HepG2 (cell line): ENCODE results near the gene TMEM134. TPM values are rescaled to one million over a fixed set of nuclear protein-coding genes. Genes with fewer than 3 reads are reported as not detected.

Source experiments
- ATAC-seq: fragments of 200-7000 bp; cut with Tn5 transposase; 3 replicates; pipeline ENCODE4 v1.9.1; 2020; ENCODE audit warnings: mild to moderate bottlenecking, moderate library complexity
- BruUV-seq: library from RNA; stranded (reverse); fragments of 400-500 nt; replicated peaks from 2 replicates; lab custom pipeline; 2021; lab: Mats Ljungman, UMichigan
- CTCF ChIA-PET: fragments of 300-600 bp; formaldehyde crosslinking; extraction: SDS; loops from one replicate; lab custom pipeline; 2021; ENCODE audit warnings: low total read pairs, inconsistent platforms, low intra/inter-chr PET ratio; lab: Yijun Ruan, JAX
- POLR2A ChIA-PET: fragments of 350-600 bp; sonication (Branson Sonifier 250); formaldehyde crosslinking; loops from one replicate; lab custom pipeline; 2020; ENCODE audit warnings: antibody characterized with exemption, inconsistent platforms; lab: Yijun Ruan, JAX
- DNase-seq: peaks from one replicate; pipeline ENCODE4 v3.0.0-alpha.2; 2015; ENCODE audit warnings: low spot score
- FAIRE-seq: peaks from 3 replicates; lab custom pipeline; 2011; peaks lifted over from hg19 to GRCh38; lab: Jason Lieb, UNC
- H2AFZ ChIP-seq: one replicate; pipeline ENCODE4 v1.6.1; 2011; ENCODE audit warnings: low read length, inconsistent platforms
- H3K27ac ChIP-seq: fragments of 300-600 bp; 3 replicates; pipeline ENCODE4 v1.8.0; 2011; ENCODE audit warnings: mixed run types, mild to moderate bottlenecking, mixed read lengths, low read length, inconsistent platforms; ENCODE audit not compliant: insufficient read depth; ENCODE audit errors: extremely low read length
- H3K27me3 ChIP-seq, 2 experiments: fragments of 200-600 bp in 1 of 2; 2 replicates in 1 of 2; 3 replicates in 1 of 2; pipeline versions ENCODE4 v1.6.0 to v1.8.0; 2011; ENCODE audit warnings: low read length in 2 of 2, mild to moderate bottlenecking in 2 of 2, moderate library complexity in 2 of 2, inconsistent platforms in 1 of 2; ENCODE audit not compliant: insufficient read depth in 2 of 2, control insufficient read depth in 1 of 2
- H3K36me3 ChIP-seq, 2 experiments: fragments of 200-600 bp in 1 of 2; replicated peaks in 1 of 2; 2 replicates in 1 of 2; 3 replicates in 1 of 2; pipeline versions ENCODE4 v1.5.1 to v1.8.0; 2011; ENCODE audit warnings: low read length in 2 of 2, inconsistent platforms in 1 of 2; ENCODE audit not compliant: insufficient read depth in 2 of 2, control insufficient read depth in 1 of 2
- H3K4me1 ChIP-seq: 2 replicates; pipeline ENCODE4 v1.5.1; 2012; ENCODE audit warnings: low read length, inconsistent platforms; ENCODE audit not compliant: insufficient read depth
- H3K4me2 ChIP-seq: 2 replicates; pipeline ENCODE4 v1.6.0; 2011; ENCODE audit warnings: low read depth, low read length, inconsistent platforms
- H3K4me3 ChIP-seq, 3 experiments: fragments of 200-600 bp in 1 of 3; sonication (generic), shearing (Covaris generic) in 1 of 3; replicated peaks in 1 of 3; 2 replicates each; pipeline ENCODE4 v1.5.1; 2011 to 2016; ENCODE audit warnings: low read length in 3 of 3, inconsistent platforms in 2 of 3, low read depth in 2 of 3, mild to moderate bottlenecking in 2 of 3, control low read depth in 1 of 3, mixed read lengths in 1 of 3; ENCODE audit not compliant: insufficient read depth in 1 of 3
- H3K79me2 ChIP-seq: one replicate; pipeline ENCODE4 v1.6.1; 2011; ENCODE audit warnings: low read length, inconsistent platforms; ENCODE audit not compliant: insufficient read depth
- H3K9ac ChIP-seq: 2 replicates; pipeline ENCODE4 v1.6.0; 2011; ENCODE audit warnings: mild to moderate bottlenecking, low read depth, low read length, inconsistent platforms; ENCODE audit not compliant: insufficient read depth
- H3K9me3 ChIP-seq: 2 replicates; pipeline ENCODE4 v1.5.1; 2012; ENCODE audit warnings: mild to moderate bottlenecking, low read length
- H4K20me1 ChIP-seq: 2 replicates; pipeline ENCODE4 v1.6.0; 2011; ENCODE audit warnings: inconsistent platforms, mild to moderate bottlenecking, low read length, moderate library complexity; ENCODE audit not compliant: insufficient read depth
- AGO2 ChIP-seq: fragments of 200-400 bp; formaldehyde crosslinking; optimal IDR thresholded peaks from 2 replicates; pipeline ENCODE3; 2017; ENCODE audit warnings: mild to moderate bottlenecking, low read depth, low read length, moderate library complexity
- ATF4 ChIP-seq, 2 experiments: fragments of 450-650 bp in 1 of 2; sonication (generic) in 1 of 2; formaldehyde crosslinking; IDR thresholded peaks; 2 replicates each; pipeline versions ENCODE4 v1.5.0 to v1.8.0; 2020 to 2022; ENCODE audit warnings: mild to moderate bottlenecking in 1 of 2, missing genetic modification reagents in 1 of 2
- DDIT3 ChIP-seq: sonication (generic); formaldehyde crosslinking; IDR thresholded peaks from 2 replicates; pipeline ENCODE4 v1.4.0; 2020; ENCODE audit warnings: mild to moderate bottlenecking, missing genetic modification reagents
- GABPA ChIP-seq, 2 experiments: IDR thresholded peaks; 2 replicates each; pipeline ENCODE4 v1.6.1; 2011 to 2016; ENCODE audit warnings: low read depth in 2 of 2, low read length in 1 of 2, missing biosample characterization in 1 of 2, missing genetic modification characterization in 1 of 2
- KDM5B ChIP-seq: sonication (generic); formaldehyde crosslinking; IDR thresholded peaks from 2 replicates; pipeline ENCODE4 v1.4.0; 2020; ENCODE audit warnings: missing genetic modification reagents, mild to moderate bottlenecking, borderline replicate concordance
- KLF9 ChIP-seq: IDR thresholded peaks from 2 replicates; pipeline ENCODE4 v1.6.1; 2016; ENCODE audit warnings: low read depth
- MAX ChIP-seq: IDR thresholded peaks from 2 replicates; pipeline ENCODE4 v1.6.1; 2012; ENCODE audit warnings: inconsistent platforms
- MTERF4 ChIP-seq: sonication (generic); formaldehyde crosslinking; IDR thresholded peaks from 2 replicates; pipeline ENCODE4 v1.8.0; 2023; ENCODE audit warnings: mild to moderate bottlenecking, missing genetic modification reagents
- NFIC ChIP-seq: IDR thresholded peaks from 2 replicates; pipeline ENCODE4 v1.6.1; 2012; ENCODE audit warnings: mild to moderate bottlenecking, low read length, inconsistent platforms
- RARA ChIP-seq: IDR thresholded peaks from 2 replicates; pipeline ENCODE4 v1.6.1; 2016; ENCODE audit warnings: missing genetic modification reagents, missing compliant biosample characterization
- UBTF ChIP-seq: sonication (generic); formaldehyde crosslinking; IDR thresholded peaks from 2 replicates; pipeline ENCODE4 v1.4.0; 2020; ENCODE audit warnings: mild to moderate bottlenecking, missing genetic modification reagents
- USF2 ChIP-seq, 2 experiments: sonication (generic) in 1 of 2; formaldehyde crosslinking in 1 of 2; IDR thresholded peaks; 2 replicates each; pipeline versions ENCODE4 v1.5.1 to v1.6.1; 2011 to 2020; ENCODE audit warnings: borderline replicate concordance in 1 of 2, low read depth in 1 of 2, low read length in 1 of 2, mild to moderate bottlenecking in 1 of 2, missing genetic modification reagents in 1 of 2, moderate library complexity in 1 of 2
- ZNF20 ChIP-seq: sonication (generic); formaldehyde crosslinking; IDR thresholded peaks from 2 replicates; pipeline ENCODE4 v1.4.0; 2020; ENCODE audit warnings: mild to moderate bottlenecking, moderate library complexity, missing genetic modification reagents
- ZNF777 ChIP-seq: sonication (generic); formaldehyde crosslinking; IDR thresholded peaks from 2 replicates; pipeline ENCODE4 v1.4.0; 2020; ENCODE audit warnings: missing genetic modification reagents
- ZSCAN9 ChIP-seq: IDR thresholded peaks from 2 replicates; pipeline ENCODE4 v1.6.1; 2016; ENCODE audit warnings: borderline replicate concordance
- WGBS: methylation state at CpG from one replicate; pipeline ENCODE4 v1.1.6; 2017; ENCODE audit warnings: low lambda C conversion rate; 5-methylcytosine and 5-hydroxymethylcytosine counted together
- in situ Hi-C: cut with HindIII; loops from 2 replicates; pipeline ENCODE4 v1.10.0; 2017; ENCODE audit warnings: low pct_unique_long_range_greater_than_20kb; ENCODE audit not compliant: extremely low pct_ligation_motif_present
- intact Hi-C: fragments of 100-400 bp; cut with micrococcal nuclease; formaldehyde crosslinking; loops from one replicate; pipeline ENCODE4 v1.10.0; 2022; ENCODE audit not compliant: unreplicated experiment
- polyA plus RNA-seq, 8 experiments: library from polyadenylated mRNA; depleted of rRNA in 3 of 8; stranded (reverse) in 7 of 8; unstranded in 1 of 8; fragments of >200 nt; fragmentation: Illumina TruSeq in 4 of 8; extraction: Trizol in 4 of 8; gene quantifications; 2 replicates each; pipeline versions ENCODE4 v1.2.1 to v1.2.3, GENCODE V29; 2011 to 2016; ENCODE audit warnings: low read depth in 4 of 8, missing spikeins in 1 of 8, mixed read lengths in 1 of 8; ENCODE audit not compliant: insufficient read depth in 1 of 8
- total RNA-seq, 5 experiments: library from RNA; depleted of rRNA; stranded (reverse); fragments of >200 nt; fragmentation: Illumina TruSeq; extraction: Trizol; gene quantifications; 2 replicates each; pipeline ENCODE4 v1.2.3, GENCODE V29; 2016; ENCODE audit warnings: low read depth in 1 of 5

TMEM134 gene
- total and polyA plus RNA-seq, 2 of the 13 experiments (the other 11 are each of a cell fraction or from before 2014, with no cell fraction given): 6.9 to 26.9 TPM

GRCh38 chr11:67495234-67496005 is 26.4 kb upstream of the TMEM134 start:
- WGBS: 97% methylated on average over 11 of the region's 16 CpGs
- no TSS peak for BruUV-seq
- no peaks in the 10 kb centered on the region for H3K27me3 ChIP-seq
- H3K27ac ChIP-seq: no peak overlapping the region
- no peaks in the 10 kb centered on the region for H3K9me3 ChIP-seq
- H4K20me1 ChIP-seq: no peaks in the 10 kb centered on the region
- H2AFZ ChIP-seq: no peak overlapping the region
- no peaks in the 10 kb centered on the region for H3K4me1 ChIP-seq
- H3K36me3 ChIP-seq: peaks cover 1 to 4% of the 10 kb centered on the region in 2 experiments; a peak in 3 of 5 replicates
- no peak for DNase-seq
- intact Hi-C loops (no loop called here), in situ Hi-C loops (no loop called here)
- FAIRE-seq: no peak
- no peak overlapping the region for H3K4me2 ChIP-seq
- CTCF ChIA-PET: no interaction called here
- H3K79me2 ChIP-seq: no peaks in the 10 kb centered on the region
- POLR2A ChIA-PET: no interaction called here
- ATAC-seq: no peak
- no peak overlapping the region for H3K4me3 ChIP-seq
- H3K9ac ChIP-seq: no peak overlapping the region
- TF ChIP-seq ZSCAN9 (CRISPR knock-in tag): no peak
- TF ChIP-seq UBTF: no peak
- TF ChIP-seq DDIT3: no peak
- no peak for TF ChIP-seq MAX
- TF ChIP-seq AGO2: no peak
- TF ChIP-seq NFIC: no peak
- no peak for TF ChIP-seq KLF9 (CRISPR knock-in tag)
- no peak for TF ChIP-seq ZNF777
- no peak for TF ChIP-seq KDM5B (CRISPR knock-in tag)
- no peak for TF ChIP-seq RARA (CRISPR knock-in tag)
- TF ChIP-seq MTERF4 (CRISPR knock-in tag): no peak
- no peak for TF ChIP-seq ZNF20 (CRISPR knock-in tag)
- TF ChIP-seq GABPA (IDR thresholded peaks at IDR 0.05; ENCODE audit: low read depth, low read length): no peak
- TF ChIP-seq GABPA (CRISPR knock-in tag; IDR thresholded peaks at IDR 0.05; ENCODE audit: low read depth): no peak
- TF ChIP-seq ATF4 (CRISPR knock-in tag; IDR thresholded peaks at IDR 0.05): no peak
- TF ChIP-seq USF2 (IDR thresholded peaks at IDR 0.05; ENCODE audit: low read depth, low read length): no peak
- no peak for TF ChIP-seq USF2 (CRISPR knock-in tag; IDR thresholded peaks at IDR 0.05; ENCODE audit: borderline replicate concordance)
